OCI-LY1 (cell line): ENCODE measurements around the gene KCNIP4.

ENCODE experiments used
- H2AFZ ChIP-seq: fragments of 200-600 bp; sonication (generic), shearing (Covaris generic); 2 replicates; pipeline ENCODE4 v1.6.0; 2014; ENCODE audit warnings: antibody characterized with exemption, mild to moderate bottlenecking, low read length
- H3F3A ChIP-seq: fragments of 200-600 bp; sonication (generic), shearing (Covaris generic); 2 replicates; pipeline ENCODE4 v1.6.0; 2014; ENCODE audit warnings: mild to moderate bottlenecking, antibody characterized with exemption, low read length, moderate library complexity; ENCODE audit not compliant: insufficient read depth
- H3K27ac ChIP-seq: fragments of 200-600 bp; sonication (generic); 2 replicates; pipeline ENCODE4 v1.5.1; 2014; ENCODE audit warnings: low read length, mixed run types, mild to moderate bottlenecking, low read depth; ENCODE audit not compliant: poor library complexity, severe bottlenecking
- H3K27me3 ChIP-seq: fragments of 200-600 bp; sonication (generic); 2 replicates; pipeline ENCODE4 v1.6.0; 2014; ENCODE audit warnings: antibody characterized with exemption, mild to moderate bottlenecking, low read length, moderate library complexity; ENCODE audit not compliant: insufficient read depth
- H3K36me3 ChIP-seq: fragments of 200-600 bp; sonication (generic); 2 replicates; pipeline ENCODE4 v1.6.1; 2014; ENCODE audit warnings: mild to moderate bottlenecking, antibody characterized with exemption, low read length, moderate library complexity, mixed read lengths; ENCODE audit not compliant: insufficient read depth
- H3K4me1 ChIP-seq: fragments of 200-600 bp; sonication (generic); 2 replicates; pipeline ENCODE4 v1.5.1; 2014; ENCODE audit warnings: mild to moderate bottlenecking, low read length, moderate library complexity; ENCODE audit not compliant: insufficient read depth, severe bottlenecking
- H3K4me2 ChIP-seq: fragments of 200-600 bp; sonication (generic), shearing (Covaris generic); 2 replicates; pipeline ENCODE4 v1.6.1; 2014; ENCODE audit warnings: low read length
- H3K4me3 ChIP-seq: fragments of 200-600 bp; sonication (generic); 2 replicates; pipeline ENCODE4 v1.5.1; 2014; ENCODE audit warnings: low read length, low read depth, mild to moderate bottlenecking, mixed read lengths; ENCODE audit not compliant: poor library complexity, severe bottlenecking
- H3K79me2 ChIP-seq: fragments of 200-600 bp; shearing (Covaris generic); 2 replicates; pipeline ENCODE4 v1.6.1; 2016; ENCODE audit warnings: mixed run types, low read length, mixed read lengths; ENCODE audit not compliant: insufficient read depth
- H3K9ac ChIP-seq: fragments of 200-600 bp; sonication (generic), shearing (Covaris generic); 2 replicates; pipeline ENCODE4 v1.6.1; 2014; ENCODE audit warnings: mild to moderate bottlenecking, low read length, mixed read lengths
- H3K9me2 ChIP-seq: fragments of 200-600 bp; sonication (generic), shearing (Covaris generic); 2 replicates; pipeline ENCODE4 v1.6.1; 2014; ENCODE audit warnings: low read depth, mild to moderate bottlenecking, low read length, mixed read lengths
- H3K9me3 ChIP-seq: fragments of 200-600 bp; shearing (Covaris generic); 2 replicates; pipeline ENCODE4 v1.6.1; 2014; ENCODE audit warnings: low read length, mixed read lengths
- H4K20me1 ChIP-seq: fragments of 200-600 bp; sonication (generic), shearing (Covaris generic); 2 replicates; pipeline ENCODE4 v1.6.0; 2016; ENCODE audit warnings: mild to moderate bottlenecking, low read length; ENCODE audit not compliant: insufficient read depth
- CTCF ChIP-seq: fragments of 200-600 bp; sonication (generic), shearing (Covaris generic); IDR thresholded peaks from 2 replicates; pipeline ENCODE4 v1.5.1; 2017; ENCODE audit warnings: mild to moderate bottlenecking, antibody characterized with exemption, low read length, moderate library complexity, mixed read lengths
- EZH2 ChIP-seq: fragments of 200-600 bp; sonication (generic), shearing (Covaris generic); IDR thresholded peaks from 2 replicates; pipeline ENCODE4 v1.8.0; 2017; ENCODE audit warnings: borderline replicate concordance, mixed run types, mild to moderate bottlenecking, antibody characterized with exemption, low read length, moderate library complexity, mixed read lengths

KCNIP4 gene

GRCh38 chr4:21879187-21879586, 69.4 kb downstream of the KCNIP4 start:
- Histone ChIP-seq H3K9ac (no peak overlapping the region), H3K4me1 (no peaks in the 10 kb centered on the region)
- TF ChIP-seq EZH2 = no peak
- TF ChIP-seq CTCF = no peak

DNA sequence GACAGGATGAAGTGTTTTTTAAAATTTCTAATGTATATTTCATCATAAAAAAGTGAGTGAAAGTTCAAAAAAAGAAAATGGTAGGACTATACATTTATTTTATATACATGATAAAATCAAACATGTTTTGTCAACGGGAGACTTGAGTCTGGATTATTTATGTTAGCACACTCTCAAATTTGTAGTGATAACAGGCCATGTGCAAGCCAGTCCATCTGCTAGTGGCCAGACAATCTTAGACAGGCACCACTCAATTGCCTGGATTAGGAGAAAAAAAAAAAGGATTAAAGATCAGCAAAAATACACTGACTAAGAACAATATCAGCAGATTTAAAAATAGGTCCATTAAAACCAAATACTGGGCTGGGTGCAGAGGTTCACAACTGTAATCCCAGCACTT, 71.9 kb downstream of the KCNIP4 start:
- Histone ChIP-seq H3K4me3 (no peak overlapping the region), H3K36me3 (no peaks in the 10 kb centered on the region), H3K79me2 (no peaks in the 10 kb centered on the region), H3K9ac (no peak overlapping the region), H2AFZ (no peak overlapping the region), H3K9me3 (no peaks in the 10 kb centered on the region), H3F3A (no peaks in the 10 kb centered on the region), H3K4me2 (no peak overlapping the region), H3K4me1 (no peaks in the 10 kb centered on the region), H3K27me3 (no peaks in the 10 kb centered on the region), H3K27ac (no peak overlapping the region), H3K9me2 (no peaks in the 10 kb centered on the region), H4K20me1 (no peaks in the 10 kb centered on the region)
- TF ChIP-seq EZH2 = no peak
- no peak for TF ChIP-seq CTCF

More at GRCh38 chr4:21879187-21879586, 69.4 kb downstream of the KCNIP4 start:
- H3K36me3 ChIP-seq = no peaks in the 10 kb centered on the region
- no peaks in the 10 kb centered on the region for H3K27me3 ChIP-seq
- no peaks in the 10 kb centered on the region for H3K9me2 ChIP-seq
- no peaks in the 10 kb centered on the region for H4K20me1 ChIP-seq
- no peaks in the 10 kb centered on the region for H3F3A ChIP-seq
- no peaks in the 10 kb centered on the region for H3K79me2 ChIP-seq
- H3K9me3 ChIP-seq = no peaks in the 10 kb centered on the region
- H3K4me3 ChIP-seq = no peak overlapping the region
- H2AFZ ChIP-seq = no peak overlapping the region
- H3K27ac ChIP-seq = no peak overlapping the region
- H3K4me2 ChIP-seq = no peak overlapping the region

DNA sequence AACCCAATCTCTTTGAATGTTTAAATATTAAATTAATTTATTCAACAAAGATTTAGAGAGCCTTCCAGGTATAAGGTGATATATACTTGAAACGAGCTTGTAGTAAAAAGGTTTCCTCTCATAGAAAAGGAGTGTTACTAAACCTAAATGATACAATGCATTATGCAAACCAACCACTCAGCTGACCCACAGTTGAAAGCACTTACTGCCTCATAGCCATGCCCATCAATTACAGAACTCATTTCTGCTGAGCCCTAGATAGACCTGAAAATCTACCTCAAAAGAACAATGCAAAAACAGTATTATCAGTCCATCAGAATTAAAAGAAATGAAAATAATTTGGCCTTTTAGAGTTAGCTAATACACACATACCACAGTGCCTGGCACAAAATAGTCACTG, 75.4 kb downstream of the KCNIP4 start:
- H3K9me2 ChIP-seq = no peaks in the 10 kb centered on the region
- no peaks in the 10 kb centered on the region for H3K27me3 ChIP-seq
- no peak for TF ChIP-seq CTCF
- no peak for TF ChIP-seq EZH2
- no peaks in the 10 kb centered on the region for H4K20me1 ChIP-seq
- H3K36me3 ChIP-seq = no peaks in the 10 kb centered on the region
- no peaks in the 10 kb centered on the region for H3K9me3 ChIP-seq
- no peaks in the 10 kb centered on the region for H3K79me2 ChIP-seq
- H3K27ac ChIP-seq = no peak overlapping the region
- no peaks in the 10 kb centered on the region for H3K4me1 ChIP-seq
- H3K4me3 ChIP-seq = no peak overlapping the region
- H3F3A ChIP-seq = no peaks in the 10 kb centered on the region
- no peak overlapping the region for H3K4me2 ChIP-seq
- no peak overlapping the region for H2AFZ ChIP-seq
- no peak overlapping the region for H3K9ac ChIP-seq
